ENCODE measurements around the gene IQCM.

DNA sequence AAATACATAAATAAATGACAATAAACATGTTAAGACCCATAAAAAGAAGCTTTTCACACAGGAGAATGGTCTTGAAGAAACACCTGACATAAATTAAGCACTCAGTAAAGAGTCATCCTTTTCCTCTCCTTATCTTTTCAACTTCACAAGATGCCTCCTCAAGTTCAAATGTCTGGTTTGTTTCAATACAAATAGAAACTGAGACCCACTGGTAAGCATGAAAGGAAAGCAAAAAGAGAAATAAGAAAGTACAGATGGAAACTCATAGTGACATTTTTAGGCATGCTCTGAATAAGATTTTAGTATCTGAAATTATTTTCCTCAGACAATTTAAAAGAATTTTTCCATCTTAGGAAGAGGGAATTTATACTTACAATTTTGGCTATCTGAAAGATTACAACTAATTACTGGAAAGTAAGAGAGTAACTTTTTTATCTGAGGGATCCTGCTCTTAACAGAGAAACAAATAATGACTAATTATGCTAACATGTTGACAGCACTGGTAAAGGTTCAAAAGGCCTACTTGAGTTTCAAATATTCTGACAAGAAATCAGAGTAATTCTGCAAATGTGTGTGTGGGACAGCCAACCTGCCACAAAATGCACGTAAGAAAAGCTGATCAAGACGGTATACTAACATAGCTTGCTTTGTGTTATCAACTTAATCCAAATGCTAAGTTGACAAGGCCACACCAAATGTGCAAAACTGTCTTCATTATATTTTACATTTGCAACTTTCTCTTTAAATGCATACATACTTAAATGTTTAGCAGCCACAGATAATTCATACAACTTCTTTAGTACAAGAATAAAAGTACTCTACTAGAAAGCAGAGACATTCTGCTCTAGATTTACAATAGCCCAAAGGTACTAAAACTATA lies 113.0 kb downstream of the IQCM start:
- TF ChIP-seq, protein P1, sequence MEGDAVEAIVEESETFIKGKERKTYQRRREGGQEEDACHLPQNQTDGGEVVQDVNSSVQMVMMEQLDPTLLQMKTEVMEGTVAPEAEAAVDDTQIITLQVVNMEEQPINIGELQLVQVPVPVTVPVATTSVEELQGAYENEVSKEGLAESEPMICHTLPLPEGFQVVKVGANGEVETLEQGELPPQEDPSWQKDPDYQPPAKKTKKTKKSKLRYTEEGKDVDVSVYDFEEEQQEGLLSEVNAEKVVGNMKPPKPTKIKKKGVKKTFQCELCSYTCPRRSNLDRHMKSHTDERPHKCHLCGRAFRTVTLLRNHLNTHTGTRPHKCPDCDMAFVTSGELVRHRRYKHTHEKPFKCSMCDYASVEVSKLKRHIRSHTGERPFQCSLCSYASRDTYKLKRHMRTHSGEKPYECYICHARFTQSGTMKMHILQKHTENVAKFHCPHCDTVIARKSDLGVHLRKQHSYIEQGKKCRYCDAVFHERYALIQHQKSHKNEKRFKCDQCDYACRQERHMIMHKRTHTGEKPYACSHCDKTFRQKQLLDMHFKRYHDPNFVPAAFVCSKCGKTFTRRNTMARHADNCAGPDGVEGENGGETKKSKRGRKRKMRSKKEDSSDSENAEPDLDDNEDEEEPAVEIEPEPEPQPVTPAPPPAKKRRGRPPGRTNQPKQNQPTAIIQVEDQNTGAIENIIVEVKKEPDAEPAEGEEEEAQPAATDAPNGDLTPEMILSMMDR (conservative IDR thresholded peaks at IDR 0.05; ENCODE audit: low read depth, low read length), result no peak
- TF ChIP-seq EZH2 (IDR thresholded peaks at IDR 0.05; ENCODE audit: low read length, unreplicated experiment), result no peak
- TF ChIP-seq EZH2phosphoT487 (IDR thresholded peaks at IDR 0.05; ENCODE audit: borderline replicate concordance, low read length), result no peak

All from PC-3 (cell line).